NCI-H226 (cell line): ENCODE results near the gene SLC38A6.
"Not testable (repeated sequence)": the region's sequence is repeated elsewhere in the genome, so short reads cannot be mapped to it uniquely, and the experiment has no call there.

Source experiments
- DNase-seq: peaks from one replicate; pipeline ENCODE4 v3.0.0-alpha.2; 2015

Gene SLC38A6

GRCh38 chr14:61064210-61064609, 83.2 kb downstream of the SLC38A6 start:
- no peak for DNase-seq

GRCh38 chr14:61064856-61065255, 83.8 kb downstream of the SLC38A6 start:
- DNase-seq: no peak

- no peak for DNase-seq
Observed at GRCh38 chr14:61065656-61066055, 84.6 kb downstream of the SLC38A6 start.

- DNase-seq: not testable (repeated sequence)
Observed at GRCh38 chr14:61072442-61072841, 91.4 kb downstream of the SLC38A6 start.

GRCh38 chr14:61074852-61075251, 93.8 kb downstream of the SLC38A6 start:
- no peak for DNase-seq

- no peak for DNase-seq
Observed at GRCh38 chr14:61076556-61076955, 95.5 kb downstream of the SLC38A6 start.

- DNase-seq: no peak
Observed at GRCh38 chr14:61077437-61077836, 96.4 kb downstream of the SLC38A6 start.

GRCh38 chr14:61077951-61078720, 97.1 kb downstream of the SLC38A6 start:
- peak; percentile 6 for DNase-seq

- no peak for DNase-seq
Observed at GRCh38 chr14:61080591-61081010, 99.6 kb downstream of the SLC38A6 start.

- DNase-seq: no peak
Observed at GRCh38 chr14:61088081-61088480, 107.0 kb downstream of the SLC38A6 start.

- DNase-seq: no peak
Observed at GRCh38 chr14:61089126-61089750, 108.2 kb downstream of the SLC38A6 start.

- no peak for DNase-seq
Observed at GRCh38 chr14:61090432-61091216, 109.6 kb downstream of the SLC38A6 start.

GRCh38 chr14:61091657-61092273, 110.7 kb downstream of the SLC38A6 start:
- DNase-seq: no peak

GRCh38 chr14:61098096-61098495, 117.1 kb downstream of the SLC38A6 start:
- not testable (repeated sequence) for DNase-seq

- DNase-seq: no peak
Observed at GRCh38 chr14:61098721-61099120, 117.7 kb downstream of the SLC38A6 start.

- DNase-seq: no peak
Observed at GRCh38 chr14:61099216-61099835, 118.3 kb downstream of the SLC38A6 start.

GRCh38 chr14:61101803-61102548, 120.9 kb downstream of the SLC38A6 start:
- peak; percentile 23 for DNase-seq
